Measurements from ENCODE around the gene TMEM125.

TMEM125 gene

DNA sequence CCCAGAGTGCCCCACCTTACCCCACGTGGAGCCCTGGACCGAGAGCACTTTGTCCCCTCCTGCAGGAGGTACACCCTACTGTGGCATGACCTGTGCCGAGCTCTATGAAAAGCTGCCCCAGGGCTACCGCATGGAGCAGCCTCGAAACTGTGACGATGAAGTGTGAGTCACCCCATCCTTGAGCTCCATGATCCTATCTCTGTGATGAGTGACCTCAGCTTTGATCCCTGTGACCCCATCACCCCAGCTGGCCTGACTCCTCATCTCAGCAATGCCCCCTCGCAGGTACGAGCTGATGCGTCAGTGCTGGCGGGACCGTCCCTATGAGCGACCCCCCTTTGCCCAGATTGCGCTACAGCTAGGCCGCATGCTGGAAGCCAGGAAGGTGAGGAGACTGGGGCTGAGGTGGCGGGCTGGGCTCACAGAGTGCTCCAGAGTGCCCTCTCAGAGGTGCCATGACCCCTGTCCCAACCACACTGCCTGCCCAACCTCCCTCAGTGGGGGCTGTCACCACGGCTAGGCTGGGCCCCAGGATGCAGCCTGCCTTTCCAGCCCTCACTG is 51.6 kb downstream of the TMEM125 start:
- no peak overlapping the region for H3K4me3 ChIP-seq (ENCODE audit: low read depth, low read length)
- DNase-seq (ENCODE audit: low read depth) = no peak
- TF ChIP-seq, protein P1, sequence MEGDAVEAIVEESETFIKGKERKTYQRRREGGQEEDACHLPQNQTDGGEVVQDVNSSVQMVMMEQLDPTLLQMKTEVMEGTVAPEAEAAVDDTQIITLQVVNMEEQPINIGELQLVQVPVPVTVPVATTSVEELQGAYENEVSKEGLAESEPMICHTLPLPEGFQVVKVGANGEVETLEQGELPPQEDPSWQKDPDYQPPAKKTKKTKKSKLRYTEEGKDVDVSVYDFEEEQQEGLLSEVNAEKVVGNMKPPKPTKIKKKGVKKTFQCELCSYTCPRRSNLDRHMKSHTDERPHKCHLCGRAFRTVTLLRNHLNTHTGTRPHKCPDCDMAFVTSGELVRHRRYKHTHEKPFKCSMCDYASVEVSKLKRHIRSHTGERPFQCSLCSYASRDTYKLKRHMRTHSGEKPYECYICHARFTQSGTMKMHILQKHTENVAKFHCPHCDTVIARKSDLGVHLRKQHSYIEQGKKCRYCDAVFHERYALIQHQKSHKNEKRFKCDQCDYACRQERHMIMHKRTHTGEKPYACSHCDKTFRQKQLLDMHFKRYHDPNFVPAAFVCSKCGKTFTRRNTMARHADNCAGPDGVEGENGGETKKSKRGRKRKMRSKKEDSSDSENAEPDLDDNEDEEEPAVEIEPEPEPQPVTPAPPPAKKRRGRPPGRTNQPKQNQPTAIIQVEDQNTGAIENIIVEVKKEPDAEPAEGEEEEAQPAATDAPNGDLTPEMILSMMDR (conservative IDR thresholded peaks at IDR 0.05; ENCODE audit: low read depth, low read length) = no peak

GRCh38 chr1:43322506-43322905 is 52.7 kb downstream of the TMEM125 start:
- H3K4me3 ChIP-seq (ENCODE audit: low read depth, low read length) = no peak overlapping the region
- DNase-seq (ENCODE audit: low read depth) = no peak
- TF ChIP-seq, protein P1 (conservative IDR thresholded peaks at IDR 0.05; ENCODE audit: low read depth, low read length) = no peak

Measured in choroid plexus epithelial cell (primary cell).